Heart left ventricle (tissue), 13 donors: Measurements from ENCODE around the gene VDR.

ENCODE experiments used
- POLR2A ChIP-seq, 2 donors: fragments of 450-650 bp; IDR thresholded peaks; one replicate each; pipeline ENCODE4 v1.6.1; 2017; ENCODE audit warnings: antibody characterized with exemption in 2 of 2, mild to moderate bottlenecking in 2 of 2, moderate library complexity in 2 of 2
- TF ChIP-seq, protein P1 (sequence below), 12 donors: fragments of 200-600 bp; sonication (generic) in 4 of 12; IDR thresholded peaks; one replicate each; pipeline versions ENCODE4 v1.5.0 to v1.8.0; 2018 to 2022; ENCODE audit warnings: antibody characterized with exemption in 12 of 12, mild to moderate bottlenecking in 5 of 12
- donor health status: ischemic (EF 13 %, LVEDD 7.1; RV severe dilation, severe dysfunction).
- donor health status: DM: no; HTN: yes; CAD: no.
- donor health status: DM: no; HTN: no; CAD: no.
- donor health status: ischemic (EF 25% LVEDD 6.9; RV normal size, moderate dysfunction).
- donor health status: ischemic (EF 25% LVEDD 5.7; RV mildly dilated, moderate dysfunction).
- donor health status: ischemic (EF 35%, LVEDD 5.7; RV mildly dilated, moderate dysfunction).
- donor health status: nonischemic (EF 11% LVEDD 7.7; RV severe dilation, severe dysfunction).
- donor health status: DM: yes; HTN: yes; CAD: no.
- donor health status: PGD.
- donor health status: ischemic (EF 29% LVEDD 5.4; RV normal size, mild dysfunction).
- donor health status: nonischemic (EF 23%, LVEDD 6.1; RV moderate dilation, normal function).

DNA sequence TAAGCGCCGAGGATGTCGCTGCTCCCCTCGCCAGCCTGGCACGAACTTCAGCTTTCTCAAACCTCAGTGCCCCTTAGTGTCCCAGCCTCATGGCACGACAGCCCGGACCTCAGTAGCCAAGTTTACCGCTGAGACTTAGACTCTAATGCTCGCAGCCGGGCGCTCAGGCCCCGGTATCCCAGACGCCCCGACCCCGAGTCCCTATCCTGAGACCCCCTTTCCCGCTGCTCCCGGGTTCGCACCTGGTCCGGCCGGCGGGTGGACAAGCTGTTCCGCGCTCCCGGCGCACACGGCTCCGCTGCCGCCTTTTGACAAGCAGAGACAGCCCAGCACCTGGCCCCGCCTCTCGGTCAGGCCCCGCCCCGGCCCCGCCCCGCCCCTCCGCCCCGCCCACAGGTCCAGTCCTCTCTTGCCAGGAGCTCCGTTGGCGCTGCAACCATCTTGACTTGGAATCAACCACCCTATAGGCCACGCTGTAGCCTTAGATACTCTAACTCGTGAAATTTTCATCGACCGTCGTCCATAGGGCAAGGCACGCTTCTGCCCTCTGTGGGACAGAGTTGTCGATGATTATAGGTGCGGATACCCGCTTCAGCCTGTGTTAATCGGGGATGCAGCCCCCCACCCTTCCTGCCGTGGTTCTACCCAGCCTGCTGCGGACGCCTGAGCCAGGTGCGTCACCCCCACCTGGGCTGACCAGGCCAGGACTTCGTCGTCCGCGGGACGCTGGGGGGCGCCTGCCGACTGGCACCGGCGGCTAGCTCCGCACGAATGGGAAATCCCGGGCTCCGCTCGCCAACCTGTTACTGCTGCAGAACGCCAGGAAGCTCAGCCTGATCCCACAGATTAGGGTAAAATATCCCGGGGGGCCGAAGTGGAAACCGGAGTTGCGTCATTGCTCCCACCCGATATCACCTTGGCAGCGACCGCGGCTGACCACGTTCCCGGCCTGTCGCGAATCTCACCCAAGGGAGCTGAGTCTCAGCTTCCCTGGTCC is at the start of gene VDR:
- TF ChIP-seq, protein P1, sequence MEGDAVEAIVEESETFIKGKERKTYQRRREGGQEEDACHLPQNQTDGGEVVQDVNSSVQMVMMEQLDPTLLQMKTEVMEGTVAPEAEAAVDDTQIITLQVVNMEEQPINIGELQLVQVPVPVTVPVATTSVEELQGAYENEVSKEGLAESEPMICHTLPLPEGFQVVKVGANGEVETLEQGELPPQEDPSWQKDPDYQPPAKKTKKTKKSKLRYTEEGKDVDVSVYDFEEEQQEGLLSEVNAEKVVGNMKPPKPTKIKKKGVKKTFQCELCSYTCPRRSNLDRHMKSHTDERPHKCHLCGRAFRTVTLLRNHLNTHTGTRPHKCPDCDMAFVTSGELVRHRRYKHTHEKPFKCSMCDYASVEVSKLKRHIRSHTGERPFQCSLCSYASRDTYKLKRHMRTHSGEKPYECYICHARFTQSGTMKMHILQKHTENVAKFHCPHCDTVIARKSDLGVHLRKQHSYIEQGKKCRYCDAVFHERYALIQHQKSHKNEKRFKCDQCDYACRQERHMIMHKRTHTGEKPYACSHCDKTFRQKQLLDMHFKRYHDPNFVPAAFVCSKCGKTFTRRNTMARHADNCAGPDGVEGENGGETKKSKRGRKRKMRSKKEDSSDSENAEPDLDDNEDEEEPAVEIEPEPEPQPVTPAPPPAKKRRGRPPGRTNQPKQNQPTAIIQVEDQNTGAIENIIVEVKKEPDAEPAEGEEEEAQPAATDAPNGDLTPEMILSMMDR (IDR thresholded peaks at IDR 0.05), result peak in 11 of 12 donors; percentile 21 to 64 (median 45)
- peak in 1 of 2 donors; percentile 33 for TF ChIP-seq POLR2A (IDR thresholded peaks at IDR 0.05)
